Measurements from ENCODE around the gene NRXN3. TPM values are rescaled to one million over a fixed set of nuclear protein-coding genes. Genes with fewer than 3 reads are reported as not detected.

The NRXN3 gene
- total and polyA plus RNA-seq, 4 donors, result 1.4 to 8.3 (median 4.4) TPM

GRCh38 chr14:78612666-78613065 is 442.5 kb downstream of the NRXN3 start:
- no peak for TF ChIP-seq CTCF (IDR thresholded peaks at IDR 0.05; ENCODE audit: control extremely low read depth, extremely low read depth)
- Histone ChIP-seq H3K9me3 (ENCODE audit: control insufficient read depth in 4 of 4, insufficient read depth in 3 of 4, low read length in 3 of 4) (no peaks in the 10 kb centered on the region), H3K36me3 (ENCODE audit: control insufficient read depth in 4 of 4, insufficient read depth in 4 of 4, low read length in 4 of 4) (no peaks in the 10 kb centered on the region), H3K4me3 (no peak overlapping the region), H3K27me3 (ENCODE audit: control insufficient read depth in 3 of 3, insufficient read depth in 3 of 3, low read length in 2 of 3) (no peaks in the 10 kb centered on the region), H3K27ac (ENCODE audit: low read depth in 1 of 2, low read length in 1 of 2) (no peak overlapping the region), H3K9ac (ENCODE audit: insufficient read depth in 1 of 2, low read length in 2 of 2) (no peak overlapping the region), H3K4me1 (ENCODE audit: control insufficient read depth in 5 of 5, insufficient read depth in 5 of 5, low read length in 5 of 5) (no peaks in the 10 kb centered on the region)
- DNase-seq (no peak), ATAC-seq (ENCODE audit: insufficient read depth, low FRiP score) (no peak)
- 79 to 89% methylated on average over 1 of the region's 1 CpG for WGBS, 2 donors

- no peak for DNase-seq
- WGBS, 2 donors, result 86 to 93% methylated on average over 2 of the region's 2 CpGs
- Histone ChIP-seq H3K9me3 (ENCODE audit: control insufficient read depth in 4 of 4, insufficient read depth in 3 of 4, low read length in 3 of 4) (peaks cover 0 to 2% (median 0%) of the 10 kb centered on the region in 4 donors), H3K27me3 (ENCODE audit: control insufficient read depth in 3 of 3, insufficient read depth in 3 of 3, low read length in 2 of 3) (no peaks in the 10 kb centered on the region), H3K4me3 (no peak overlapping the region), H3K36me3 (ENCODE audit: control insufficient read depth in 4 of 4, insufficient read depth in 4 of 4, low read length in 4 of 4) (no peaks in the 10 kb centered on the region), H3K9ac (ENCODE audit: insufficient read depth in 1 of 2, low read length in 2 of 2) (no peak overlapping the region), H3K27ac (ENCODE audit: low read depth in 1 of 2, low read length in 1 of 2) (no peak overlapping the region), H3K4me1 (ENCODE audit: control insufficient read depth in 5 of 5, insufficient read depth in 5 of 5, low read length in 5 of 5) (no peaks in the 10 kb centered on the region)
- no peak for ATAC-seq (ENCODE audit: insufficient read depth, low FRiP score)
- no peak for TF ChIP-seq CTCF (IDR thresholded peaks at IDR 0.05; ENCODE audit: control extremely low read depth, extremely low read depth)
Observed at GRCh38 chr14:78614593-78614992, 444.4 kb downstream of the NRXN3 start.

- Histone ChIP-seq H3K36me3 (ENCODE audit: control insufficient read depth in 4 of 4, insufficient read depth in 4 of 4, low read length in 4 of 4) (no peaks in the 10 kb centered on the region), H3K4me3 (no peak overlapping the region), H3K9me3 (ENCODE audit: control insufficient read depth in 4 of 4, insufficient read depth in 3 of 4, low read length in 3 of 4) (peaks cover 0 to 2% (median 0%) of the 10 kb centered on the region in 4 donors), H3K4me1 (ENCODE audit: control insufficient read depth in 5 of 5, insufficient read depth in 5 of 5, low read length in 5 of 5) (no peaks in the 10 kb centered on the region), H3K9ac (ENCODE audit: insufficient read depth in 1 of 2, low read length in 2 of 2) (no peak overlapping the region), H3K27me3 (ENCODE audit: control insufficient read depth in 3 of 3, insufficient read depth in 3 of 3, low read length in 2 of 3) (no peaks in the 10 kb centered on the region), H3K27ac (ENCODE audit: low read depth in 1 of 2, low read length in 1 of 2) (no peak overlapping the region)
- no peak for DNase-seq
- TF ChIP-seq CTCF (IDR thresholded peaks at IDR 0.05; ENCODE audit: control extremely low read depth, extremely low read depth), result no peak
- ATAC-seq (ENCODE audit: insufficient read depth, low FRiP score), result no peak
- WGBS, 2 donors, result 81 to 86% methylated on average over 5 of the region's 5 CpGs
Observed at GRCh38 chr14:78617735-78618134, 447.6 kb downstream of the NRXN3 start.

GRCh38 chr14:78618368-78618767 is 448.2 kb downstream of the NRXN3 start:
- TF ChIP-seq CTCF (IDR thresholded peaks at IDR 0.05; ENCODE audit: control extremely low read depth, extremely low read depth), result no peak
- no peak for DNase-seq
- Histone ChIP-seq H3K9ac (ENCODE audit: insufficient read depth in 1 of 2, low read length in 2 of 2) (no peak overlapping the region), H3K36me3 (ENCODE audit: control insufficient read depth in 4 of 4, insufficient read depth in 4 of 4, low read length in 4 of 4) (no peaks in the 10 kb centered on the region), H3K27ac (ENCODE audit: low read depth in 1 of 2, low read length in 1 of 2) (no peak overlapping the region), H3K27me3 (ENCODE audit: control insufficient read depth in 3 of 3, insufficient read depth in 3 of 3, low read length in 2 of 3) (no peaks in the 10 kb centered on the region), H3K4me1 (ENCODE audit: control insufficient read depth in 5 of 5, insufficient read depth in 5 of 5, low read length in 5 of 5) (no peaks in the 10 kb centered on the region), H3K4me3 (no peak overlapping the region), H3K9me3 (ENCODE audit: control insufficient read depth in 4 of 4, insufficient read depth in 3 of 4, low read length in 3 of 4) (peaks cover 0 to 2% (median 0%) of the 10 kb centered on the region in 4 donors)
- no peak for ATAC-seq (ENCODE audit: insufficient read depth, low FRiP score)
- 92 to 94% methylated on average over 6 of the region's 6 CpGs for WGBS, 2 donors

Data from lung (tissue), 12 donors.